Adrenal gland (tissue), 5 donors: ENCODE data around the gene DSN1.

Experiments
- POLR2A ChIP-seq, 2 donors: fragments of 450-650 bp; IDR thresholded peaks; one replicate each; pipeline ENCODE4 v1.6.1; 2017; ENCODE audit warnings: antibody characterized with exemption in 2 of 2, mild to moderate bottlenecking in 2 of 2, moderate library complexity in 1 of 2
- TF ChIP-seq, protein P1 (sequence below), 6 experiments: fragments of 450-650 bp in 4 of 6; fragments of 200-600 bp in 2 of 6; sonication (generic) in 1 of 6; IDR thresholded peaks; 1 replicate in 5 of 6; 2 replicates in 1 of 6; pipeline versions ENCODE4 v1.5.1 to v1.8.0; 2016 to 2021; ENCODE audit warnings: antibody characterized with exemption in 6 of 6, mild to moderate bottlenecking in 2 of 6, moderate library complexity in 1 of 6
- donor health status: DM: no; HTN: no; CAD: no.

DNA sequence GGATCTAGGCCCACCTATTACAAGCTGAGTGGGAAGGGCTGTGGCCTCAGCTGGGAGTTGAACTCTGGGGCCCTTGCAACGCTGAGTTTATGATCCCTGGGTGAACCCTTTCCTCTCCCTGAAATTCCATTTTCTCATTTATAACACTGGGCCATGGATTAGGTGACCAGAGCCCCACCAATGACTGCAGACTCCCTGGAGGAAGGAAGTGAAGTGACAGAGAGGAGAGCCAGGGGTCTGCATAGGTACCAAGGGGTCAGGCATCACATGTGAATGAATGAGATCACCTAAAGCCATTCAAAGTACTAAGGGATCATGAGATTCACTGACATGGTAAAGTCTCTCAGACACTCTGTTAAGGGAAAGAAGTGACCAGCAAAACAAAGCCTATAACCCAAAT is 46.5 kb upstream of the DSN1 start:
- TF ChIP-seq, protein P1, sequence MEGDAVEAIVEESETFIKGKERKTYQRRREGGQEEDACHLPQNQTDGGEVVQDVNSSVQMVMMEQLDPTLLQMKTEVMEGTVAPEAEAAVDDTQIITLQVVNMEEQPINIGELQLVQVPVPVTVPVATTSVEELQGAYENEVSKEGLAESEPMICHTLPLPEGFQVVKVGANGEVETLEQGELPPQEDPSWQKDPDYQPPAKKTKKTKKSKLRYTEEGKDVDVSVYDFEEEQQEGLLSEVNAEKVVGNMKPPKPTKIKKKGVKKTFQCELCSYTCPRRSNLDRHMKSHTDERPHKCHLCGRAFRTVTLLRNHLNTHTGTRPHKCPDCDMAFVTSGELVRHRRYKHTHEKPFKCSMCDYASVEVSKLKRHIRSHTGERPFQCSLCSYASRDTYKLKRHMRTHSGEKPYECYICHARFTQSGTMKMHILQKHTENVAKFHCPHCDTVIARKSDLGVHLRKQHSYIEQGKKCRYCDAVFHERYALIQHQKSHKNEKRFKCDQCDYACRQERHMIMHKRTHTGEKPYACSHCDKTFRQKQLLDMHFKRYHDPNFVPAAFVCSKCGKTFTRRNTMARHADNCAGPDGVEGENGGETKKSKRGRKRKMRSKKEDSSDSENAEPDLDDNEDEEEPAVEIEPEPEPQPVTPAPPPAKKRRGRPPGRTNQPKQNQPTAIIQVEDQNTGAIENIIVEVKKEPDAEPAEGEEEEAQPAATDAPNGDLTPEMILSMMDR (IDR thresholded peaks at IDR 0.05): no peak
- TF ChIP-seq POLR2A (IDR thresholded peaks at IDR 0.05): no peak
